ENCODE data around the gene SFXN2.

SFXN2 gene

GRCh38 chr10:102701796-102702195, 12.6 kb upstream of the SFXN2 start:
- no peak for TF ChIP-seq CTCF (conservative IDR thresholded peaks at IDR 0.05; ENCODE audit: low read depth, low read length)
- no peak for DNase-seq (ENCODE audit: low read depth)
- H3K4me3 ChIP-seq (ENCODE audit: low read length) = no peak overlapping the region

GRCh38 chr10:102702742-102703141, 11.7 kb upstream of the SFXN2 start:
- no peak for TF ChIP-seq CTCF (conservative IDR thresholded peaks at IDR 0.05; ENCODE audit: low read depth, low read length)
- DNase-seq (ENCODE audit: low read depth) = no peak
- H3K4me3 ChIP-seq (ENCODE audit: low read length) = no peak overlapping the region

- H3K4me3 ChIP-seq (ENCODE audit: low read length) = no peak overlapping the region
- TF ChIP-seq CTCF (conservative IDR thresholded peaks at IDR 0.05; ENCODE audit: low read depth, low read length) = no peak
- no peak for DNase-seq (ENCODE audit: low read depth)
Observed at GRCh38 chr10:102704915-102705314, 9.5 kb upstream of the SFXN2 start.

- H3K4me3 ChIP-seq (ENCODE audit: low read length) = no peak overlapping the region
- no peak for DNase-seq (ENCODE audit: low read depth)
- TF ChIP-seq CTCF (conservative IDR thresholded peaks at IDR 0.05; ENCODE audit: low read depth, low read length) = no peak
Observed at GRCh38 chr10:102705531-102705930, 8.9 kb upstream of the SFXN2 start.

GRCh38 chr10:102710609-102711008, 3.8 kb upstream of the SFXN2 start:
- no peak overlapping the region for H3K4me3 ChIP-seq (ENCODE audit: low read length)
- no peak for DNase-seq (ENCODE audit: low read depth)
- no peak for TF ChIP-seq CTCF (conservative IDR thresholded peaks at IDR 0.05; ENCODE audit: low read depth, low read length)

DNA sequence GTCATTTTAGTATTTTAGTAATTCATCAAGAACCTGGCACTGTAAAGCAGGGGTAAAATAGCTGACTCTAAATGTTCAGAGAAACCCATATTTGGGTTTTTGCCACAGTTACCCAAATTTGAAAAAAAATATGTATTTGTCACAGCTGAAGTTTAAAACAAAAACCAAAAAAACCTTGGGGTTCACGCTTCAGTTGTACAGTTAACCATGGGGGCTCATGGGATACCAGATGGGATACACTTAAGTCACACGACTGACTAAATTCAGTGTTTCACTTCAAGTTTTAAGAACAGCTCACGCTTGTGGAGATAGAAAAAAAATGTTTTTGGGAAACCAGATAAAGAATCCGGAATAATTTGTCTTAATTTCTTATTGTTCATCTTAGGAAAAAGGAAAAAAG, 2.3 kb upstream of the SFXN2 start:
- DNase-seq (ENCODE audit: low read depth) = no peak
- no peak overlapping the region for H3K4me3 ChIP-seq (ENCODE audit: low read length)
- TF ChIP-seq CTCF (conservative IDR thresholded peaks at IDR 0.05; ENCODE audit: low read depth, low read length) = no peak

DNA sequence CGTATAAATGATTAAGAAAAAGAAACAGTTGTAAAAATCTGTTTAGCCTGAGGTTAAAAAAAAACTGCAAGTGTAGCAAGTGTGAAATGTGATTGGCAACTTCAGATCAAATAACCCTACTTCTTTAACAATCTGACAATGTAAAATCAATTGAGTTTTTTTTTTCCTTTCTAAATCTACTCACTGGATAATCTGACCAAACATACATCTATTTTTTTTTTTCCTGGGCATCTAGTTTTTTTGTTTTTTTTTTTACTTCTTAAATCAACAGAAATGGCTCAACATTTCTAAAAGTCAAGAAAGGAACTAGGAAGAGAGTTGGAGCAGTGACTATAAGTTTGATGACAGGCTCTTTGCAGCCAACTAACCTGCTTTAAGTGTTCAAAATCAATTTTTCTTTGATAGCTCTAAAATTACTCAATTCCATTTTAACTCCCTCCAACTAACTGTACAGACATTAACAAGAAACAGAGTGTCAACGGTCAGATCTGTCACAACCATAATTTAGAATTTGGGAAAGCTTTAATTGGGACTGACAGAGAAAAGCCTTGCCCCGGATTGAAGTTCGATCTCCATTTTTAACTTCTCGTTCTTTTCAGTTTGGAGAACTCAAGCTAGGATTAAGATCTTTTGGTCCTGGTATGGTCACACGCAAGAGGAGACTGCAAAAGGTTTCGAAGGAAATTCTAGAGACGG, 1.4 kb upstream of the SFXN2 start:
- no peak for TF ChIP-seq CTCF (conservative IDR thresholded peaks at IDR 0.05; ENCODE audit: low read depth, low read length)
- peak overlapping the region; percentile 89 for H3K4me3 ChIP-seq (ENCODE audit: low read length)
- no peak for DNase-seq (ENCODE audit: low read depth)

Measured in retinal pigment epithelial cell (primary cell).